ENCODE measurements around the gene SNAP23.

SNAP23 gene

GRCh38 chr15:42471002-42471401 is 24.4 kb upstream of the SNAP23 start:
- H3K36me3 ChIP-seq (ENCODE audit: control insufficient read depth, insufficient read depth, low read length), result no peaks in the 10 kb centered on the region
- peak overlapping the region; percentile 19 for H3K27ac ChIP-seq (ENCODE audit: low read depth, low read length)
- peaks cover 6% of the 10 kb centered on the region for H3K4me1 ChIP-seq (ENCODE audit: control insufficient read depth, insufficient read depth, low read length)
- H3K4me3 ChIP-seq (ENCODE audit: low read length), result no peak overlapping the region
- no peaks in the 10 kb centered on the region for H3K27me3 ChIP-seq (ENCODE audit: control insufficient read depth, insufficient read depth, low read length)
- no peak overlapping the region for H3K9ac ChIP-seq (ENCODE audit: low read length)

GRCh38 chr15:42474827-42475226 is 20.6 kb upstream of the SNAP23 start:
- no peak overlapping the region for H3K4me3 ChIP-seq (ENCODE audit: low read length)
- H3K36me3 ChIP-seq (ENCODE audit: control insufficient read depth, insufficient read depth, low read length), result no peaks in the 10 kb centered on the region
- no peak overlapping the region for H3K9ac ChIP-seq (ENCODE audit: low read length)
- peaks cover 6% of the 10 kb centered on the region for H3K4me1 ChIP-seq (ENCODE audit: control insufficient read depth, insufficient read depth, low read length)
- no peaks in the 10 kb centered on the region for H3K27me3 ChIP-seq (ENCODE audit: control insufficient read depth, insufficient read depth, low read length)
- H3K27ac ChIP-seq (ENCODE audit: low read depth, low read length), result no peak overlapping the region

GRCh38 chr15:42482701-42483100 is 12.7 kb upstream of the SNAP23 start:
- Histone ChIP-seq H3K4me1 (ENCODE audit: control insufficient read depth, insufficient read depth, low read length) (no peaks in the 10 kb centered on the region), H3K36me3 (ENCODE audit: control insufficient read depth, insufficient read depth, low read length) (no peaks in the 10 kb centered on the region), H3K27ac (ENCODE audit: low read depth, low read length) (no peak overlapping the region), H3K9ac (ENCODE audit: low read length) (no peak overlapping the region), H3K27me3 (ENCODE audit: control insufficient read depth, insufficient read depth, low read length) (no peaks in the 10 kb centered on the region), H3K4me3 (ENCODE audit: low read length) (no peak overlapping the region)

GRCh38 chr15:42483677-42484076 is 11.8 kb upstream of the SNAP23 start:
- H3K4me3 ChIP-seq (ENCODE audit: low read length), result no peak overlapping the region
- H3K27ac ChIP-seq (ENCODE audit: low read depth, low read length), result no peak overlapping the region

GRCh38 chr15:42490291-42490670 is 5.2 kb upstream of the SNAP23 start:
- no peaks in the 10 kb centered on the region for H3K36me3 ChIP-seq (ENCODE audit: control insufficient read depth, insufficient read depth, low read length)
- H3K27me3 ChIP-seq (ENCODE audit: control insufficient read depth, insufficient read depth, low read length), result no peaks in the 10 kb centered on the region
- H3K9ac ChIP-seq (ENCODE audit: low read length), result peak overlapping the region; percentile 95
- peak overlapping the region; percentile 98 for H3K4me3 ChIP-seq (ENCODE audit: low read length)
- peak overlapping the region; percentile 88 for H3K27ac ChIP-seq (ENCODE audit: low read depth, low read length)
- peaks cover 11% of the 10 kb centered on the region for H3K4me1 ChIP-seq (ENCODE audit: control insufficient read depth, insufficient read depth, low read length)

More at GRCh38 chr15:42483677-42484076, 11.8 kb upstream of the SNAP23 start:
- peaks cover 2% of the 10 kb centered on the region for H3K4me1 ChIP-seq (ENCODE audit: control insufficient read depth, insufficient read depth, low read length)
- H3K36me3 ChIP-seq (ENCODE audit: control insufficient read depth, insufficient read depth, low read length), result no peaks in the 10 kb centered on the region
- no peaks in the 10 kb centered on the region for H3K27me3 ChIP-seq (ENCODE audit: control insufficient read depth, insufficient read depth, low read length)
- H3K9ac ChIP-seq (ENCODE audit: low read length), result no peak overlapping the region

- H3K27ac ChIP-seq (ENCODE audit: low read depth, low read length), result peak within 1 kb of the TSS; percentile 88
- peak within 1 kb of the TSS; percentile 98 for H3K4me3 ChIP-seq (ENCODE audit: low read length)
- H3K9ac ChIP-seq (ENCODE audit: low read length), result peak within 1 kb of the TSS; percentile 95
- no peaks in the 10 kb centered on the region for H3K27me3 ChIP-seq (ENCODE audit: control insufficient read depth, insufficient read depth, low read length)
- no peaks in the 10 kb centered on the region for H3K36me3 ChIP-seq (ENCODE audit: control insufficient read depth, insufficient read depth, low read length)
- peaks cover 11% of the 10 kb centered on the region for H3K4me1 ChIP-seq (ENCODE audit: control insufficient read depth, insufficient read depth, low read length)
Observed at GRCh38 chr15:42490671-42491538, 4.5 kb upstream of the SNAP23 start, which contains the start of gene ZNF106. TSS of gene ZNF106 (minus strand) at chr15:42491141. CDS start at chr15:42472289, 18,852 bp downstream.

GRCh38 chr15:42491539-42492225 is 3.8 kb upstream of the SNAP23 start:
- no peaks in the 10 kb centered on the region for H3K27me3 ChIP-seq (ENCODE audit: control insufficient read depth, insufficient read depth, low read length)
- peaks cover 11% of the 10 kb centered on the region for H3K4me1 ChIP-seq (ENCODE audit: control insufficient read depth, insufficient read depth, low read length)
- H3K36me3 ChIP-seq (ENCODE audit: control insufficient read depth, insufficient read depth, low read length), result no peaks in the 10 kb centered on the region
- peak overlapping the region; percentile 88 for H3K27ac ChIP-seq (ENCODE audit: low read depth, low read length)
- peak overlapping the region; percentile 63 for H3K9ac ChIP-seq (ENCODE audit: low read length)
- peak overlapping the region; percentile 98 for H3K4me3 ChIP-seq (ENCODE audit: low read length)

GRCh38 chr15:42493679-42494078 is 1.8 kb upstream of the SNAP23 start:
- H3K4me1 ChIP-seq (ENCODE audit: control insufficient read depth, insufficient read depth, low read length), result peaks cover 9% of the 10 kb centered on the region
- H3K4me3 ChIP-seq (ENCODE audit: low read length), result peak overlapping the region; percentile 1
- no peaks in the 10 kb centered on the region for H3K27me3 ChIP-seq (ENCODE audit: control insufficient read depth, insufficient read depth, low read length)
- no peak overlapping the region for H3K9ac ChIP-seq (ENCODE audit: low read length)
- H3K27ac ChIP-seq (ENCODE audit: low read depth, low read length), result no peak overlapping the region
- H3K36me3 ChIP-seq (ENCODE audit: control insufficient read depth, insufficient read depth, low read length), result no peaks in the 10 kb centered on the region

- Histone ChIP-seq H3K9ac (ENCODE audit: low read length) (peak overlapping the region; percentile 42), H3K4me1 (ENCODE audit: control insufficient read depth, insufficient read depth, low read length) (peaks cover 9% of the 10 kb centered on the region), H3K27me3 (ENCODE audit: control insufficient read depth, insufficient read depth, low read length) (no peaks in the 10 kb centered on the region), H3K4me3 (ENCODE audit: low read length) (peak overlapping the region; percentile 91), H3K36me3 (ENCODE audit: control insufficient read depth, insufficient read depth, low read length) (no peaks in the 10 kb centered on the region), H3K27ac (ENCODE audit: low read depth, low read length) (peak overlapping the region; percentile 89)
Observed at GRCh38 chr15:42494998-42495360, 455 bp upstream of the SNAP23 start.

GRCh38 chr15:42498212-42499068 is 3.0 kb downstream of the SNAP23 start:
- no peaks in the 10 kb centered on the region for H3K36me3 ChIP-seq (ENCODE audit: control insufficient read depth, insufficient read depth, low read length)
- H3K4me3 ChIP-seq (ENCODE audit: low read length), result no peak overlapping the region
- H3K4me1 ChIP-seq (ENCODE audit: control insufficient read depth, insufficient read depth, low read length), result peaks cover 3% of the 10 kb centered on the region
- no peaks in the 10 kb centered on the region for H3K27me3 ChIP-seq (ENCODE audit: control insufficient read depth, insufficient read depth, low read length)
- no peak overlapping the region for H3K9ac ChIP-seq (ENCODE audit: low read length)
- no peak overlapping the region for H3K27ac ChIP-seq (ENCODE audit: low read depth, low read length)

GRCh38 chr15:42499858-42500609 is 4.6 kb downstream of the SNAP23 start:
- no peak overlapping the region for H3K27ac ChIP-seq (ENCODE audit: low read depth, low read length)
- H3K4me1 ChIP-seq (ENCODE audit: control insufficient read depth, insufficient read depth, low read length), result no peaks in the 10 kb centered on the region
- H3K27me3 ChIP-seq (ENCODE audit: control insufficient read depth, insufficient read depth, low read length), result no peaks in the 10 kb centered on the region
- H3K9ac ChIP-seq (ENCODE audit: low read length), result no peak overlapping the region
- H3K36me3 ChIP-seq (ENCODE audit: control insufficient read depth, insufficient read depth, low read length), result no peaks in the 10 kb centered on the region
- H3K4me3 ChIP-seq (ENCODE audit: low read length), result no peak overlapping the region

Measured in rectal smooth muscle tissue (tissue), 1 donor.